SHP77 (cell line): ENCODE measurements around the gene MREG.
A peak's percentile ranks its signal among the peaks of the same experiment; 100 is the strongest.

Experiments used
- DNase-seq, 2 experiments: peaks; one replicate each; lab custom pipeline; 2025; lab: John Stamatoyannopoulos, UW

MREG gene, protein sequence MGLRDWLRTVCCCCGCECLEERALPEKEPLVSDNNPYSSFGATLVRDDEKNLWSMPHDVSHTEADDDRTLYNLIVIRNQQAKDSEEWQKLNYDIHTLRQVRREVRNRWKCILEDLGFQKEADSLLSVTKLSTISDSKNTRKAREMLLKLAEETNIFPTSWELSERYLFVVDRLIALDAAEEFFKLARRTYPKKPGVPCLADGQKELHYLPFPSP

DNA sequence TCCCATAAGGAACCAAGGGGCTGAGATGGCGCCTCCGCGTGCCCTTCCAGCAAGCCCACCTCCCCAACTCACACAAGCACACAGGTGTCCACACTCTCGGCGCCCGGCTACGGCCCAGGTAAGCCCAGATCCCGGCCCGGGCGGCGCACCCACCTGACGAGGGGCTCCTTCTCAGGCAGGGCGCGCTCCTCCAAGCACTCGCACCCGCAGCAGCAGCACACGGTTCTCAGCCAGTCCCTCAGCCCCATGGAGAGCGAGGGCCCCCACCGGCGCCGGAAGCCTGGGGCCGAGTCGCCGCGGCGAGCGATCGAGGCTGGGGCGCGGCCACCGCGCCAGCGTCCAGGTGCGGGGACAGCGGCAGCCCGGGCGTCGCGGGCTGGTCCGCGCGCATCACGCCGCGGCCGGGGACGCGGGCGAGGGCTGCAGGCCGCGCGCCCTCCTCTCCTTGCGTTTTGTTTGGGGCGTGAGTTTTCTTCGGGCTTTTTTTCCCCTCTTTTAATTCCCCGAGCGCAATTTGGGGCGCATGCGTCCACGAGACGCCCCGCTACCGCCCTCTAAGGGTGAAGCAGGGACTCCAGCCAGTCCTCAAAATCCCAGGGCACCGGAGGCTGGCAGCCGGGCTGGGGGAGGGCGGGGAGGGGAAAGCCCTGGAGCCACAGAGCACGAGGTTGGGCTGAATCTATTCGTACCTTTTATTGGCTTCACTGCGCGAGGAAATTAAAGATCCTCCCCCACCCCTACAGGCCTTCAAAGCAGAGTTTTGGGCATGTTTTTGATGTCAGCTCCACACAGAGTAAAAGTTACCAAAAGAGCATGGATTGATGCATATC is at the start of gene MREG:
Gene MREG (minus strand): TSS at position 472 of the 830 bp plus-strand sequence. CDS start 224 bp downstream, at position 248.
- peak; percentile 78 to 80 for DNase-seq

DNA sequence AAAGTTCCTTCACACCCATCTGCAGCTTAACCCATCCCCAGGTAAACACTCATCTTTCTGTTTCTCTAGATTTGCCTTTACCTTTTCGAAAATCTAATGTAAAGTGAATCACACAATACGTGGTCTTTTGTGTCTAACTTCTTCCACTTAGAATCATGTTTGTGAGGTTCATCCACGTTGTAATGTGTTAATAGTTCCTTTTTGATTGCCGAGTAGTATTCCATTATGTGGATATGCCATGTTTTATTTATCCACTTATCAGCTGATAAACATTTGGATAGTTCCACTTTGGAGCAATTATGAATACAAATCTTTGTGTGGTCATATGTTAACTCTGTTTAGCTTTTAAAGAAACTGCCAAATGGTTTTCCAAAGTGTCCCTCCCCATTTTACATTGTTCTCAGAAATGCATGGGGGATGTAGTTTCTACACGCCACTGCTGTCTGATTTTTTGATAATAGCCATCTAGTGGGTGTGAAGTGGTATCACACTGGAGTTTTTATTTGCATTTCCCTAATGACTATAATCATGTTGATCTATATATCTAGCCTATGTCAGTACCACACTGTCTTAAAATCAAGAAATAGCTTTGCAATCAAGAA is 46.0 kb upstream of the MREG start:
- no peak for DNase-seq

DNA sequence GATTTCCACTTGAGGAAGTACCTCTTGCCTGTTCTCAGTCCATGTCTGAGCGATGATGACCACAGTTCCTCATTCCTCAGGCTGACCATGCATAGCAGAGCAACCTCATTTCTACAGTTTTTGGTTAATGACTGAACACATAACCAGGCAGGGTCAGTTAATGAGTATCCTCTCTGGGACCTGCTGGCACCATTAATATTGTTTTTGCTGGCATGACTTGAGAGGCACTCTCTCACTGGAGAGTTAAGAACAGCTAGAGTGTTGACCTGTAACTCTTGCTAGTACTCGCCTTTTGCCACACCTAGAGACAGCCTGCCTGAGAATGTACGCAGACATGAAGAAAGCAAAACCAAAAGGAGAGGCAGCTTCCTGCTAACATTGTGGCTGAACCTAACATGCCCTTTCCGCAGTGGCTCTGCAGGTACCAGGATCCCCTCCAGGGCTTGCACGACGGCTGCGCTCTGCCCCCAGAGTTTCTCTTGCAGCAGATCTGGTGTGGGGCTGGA is 44.4 kb upstream of the MREG start:
- DNase-seq, result no peak

- no peak for DNase-seq
These were observed 43.4 kb upstream of the MREG start for GRCh38 chr2:216056739-216057138.

DNA sequence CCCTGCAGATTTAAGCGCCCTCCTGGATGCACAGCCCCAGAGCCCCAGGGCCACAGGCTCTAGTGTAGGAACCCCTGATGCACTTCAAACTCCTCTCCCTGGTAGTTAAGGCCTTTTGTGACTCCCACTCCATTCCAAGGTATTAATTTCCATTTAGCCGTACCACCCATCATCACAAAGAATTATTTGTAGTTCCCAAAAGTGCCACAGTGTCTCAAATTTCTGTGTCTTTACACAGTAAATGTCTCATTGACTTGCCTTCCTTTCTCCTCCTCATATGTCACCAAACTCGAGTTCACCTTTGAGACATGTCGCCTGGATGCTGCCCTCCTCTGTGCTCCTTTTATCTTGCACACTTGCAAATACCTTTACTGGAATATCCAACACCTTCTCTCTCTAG is 42.3 kb upstream of the MREG start:
- DNase-seq, result no peak

DNA sequence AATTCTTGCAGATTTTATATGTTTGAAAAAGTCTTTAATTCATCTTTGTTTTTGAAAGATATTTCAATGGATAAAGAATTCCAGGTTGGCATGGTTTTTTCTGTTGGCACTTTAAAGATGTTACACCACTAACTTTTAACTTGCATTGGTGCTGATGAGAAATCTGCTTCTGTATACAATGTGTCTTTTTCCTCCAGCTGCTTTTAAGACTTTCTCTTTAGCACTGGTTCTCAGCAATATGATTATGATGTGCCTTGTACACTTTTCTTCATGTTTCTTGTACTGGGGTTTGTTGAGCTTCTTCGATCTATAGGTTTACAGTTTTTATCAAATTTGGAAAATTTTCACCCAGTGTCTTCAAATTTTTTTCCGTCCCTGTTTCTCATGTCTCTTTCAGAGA is 39.1 kb upstream of the MREG start:
- DNase-seq, result no peak

DNA sequence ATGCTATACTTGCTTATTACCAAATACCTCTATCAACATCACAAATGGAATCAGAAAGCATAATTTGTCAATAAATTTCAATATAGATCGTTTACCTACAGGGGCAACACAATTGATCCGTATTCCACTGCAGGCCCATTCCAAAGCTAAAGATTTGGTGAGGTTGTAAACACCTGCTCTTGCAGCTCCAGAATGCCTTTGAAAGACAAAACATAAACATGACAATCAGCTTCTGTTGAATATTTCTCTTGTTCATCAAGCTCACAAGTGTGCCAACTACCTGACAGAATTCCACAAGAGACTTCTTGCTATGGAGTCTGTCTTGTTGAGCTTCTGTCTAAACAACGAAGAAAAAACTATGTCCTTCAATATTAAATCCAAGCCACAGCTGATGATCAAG is 38.0 kb upstream of the MREG start:
- no peak for DNase-seq

DNA sequence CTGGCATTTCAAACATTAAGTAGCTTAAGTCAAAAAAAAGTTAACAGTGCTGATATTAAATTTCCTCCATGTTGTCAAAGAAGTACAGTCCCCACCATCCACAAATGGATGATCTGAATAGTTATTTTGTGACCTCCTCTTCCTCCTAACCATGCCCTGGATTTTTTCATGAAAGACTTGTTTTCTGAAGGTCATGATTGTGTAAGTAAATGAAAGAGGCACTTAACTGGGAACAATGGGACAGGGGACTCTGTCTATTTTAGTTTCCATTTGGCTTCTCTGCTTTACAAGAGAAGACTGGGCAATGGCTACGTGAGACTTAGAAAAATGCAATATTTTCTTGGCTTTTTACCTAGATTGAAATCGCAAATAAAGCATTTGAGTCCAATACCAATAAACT is 36.1 kb upstream of the MREG start:
- DNase-seq, result no peak

- DNase-seq, result no peak
These were observed 34.0 kb upstream of the MREG start for GRCh38 chr2:216047397-216047796.

DNA sequence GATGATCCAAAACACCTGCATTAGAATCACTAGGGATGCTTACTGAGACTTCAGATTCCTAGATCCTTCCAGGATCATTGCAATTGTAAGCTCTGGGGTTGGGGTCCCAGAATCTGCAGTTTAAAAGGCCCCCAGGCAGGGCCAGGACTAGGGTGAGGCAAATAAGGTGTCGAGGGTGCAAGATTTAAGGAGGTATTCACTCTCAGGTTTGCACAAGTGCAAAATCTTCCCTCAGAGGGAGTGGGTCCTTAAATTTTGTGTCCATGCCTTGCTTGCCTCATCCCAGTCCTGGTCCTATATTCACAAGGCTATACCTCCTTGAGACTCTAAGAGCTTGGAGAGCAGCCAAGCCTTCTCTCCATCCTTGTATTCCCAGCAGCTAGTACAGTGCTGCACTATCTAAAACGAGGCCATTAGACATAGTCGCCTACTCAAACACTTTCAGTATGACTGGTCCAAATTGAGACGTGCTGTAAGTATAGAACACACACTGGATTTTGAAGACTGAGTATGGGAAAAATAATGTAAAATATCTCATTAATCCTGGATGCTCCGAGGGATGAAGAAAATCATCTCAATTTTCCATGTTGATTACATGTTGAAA is 31.6 kb upstream of the MREG start:
- DNase-seq, result no peak

DNA sequence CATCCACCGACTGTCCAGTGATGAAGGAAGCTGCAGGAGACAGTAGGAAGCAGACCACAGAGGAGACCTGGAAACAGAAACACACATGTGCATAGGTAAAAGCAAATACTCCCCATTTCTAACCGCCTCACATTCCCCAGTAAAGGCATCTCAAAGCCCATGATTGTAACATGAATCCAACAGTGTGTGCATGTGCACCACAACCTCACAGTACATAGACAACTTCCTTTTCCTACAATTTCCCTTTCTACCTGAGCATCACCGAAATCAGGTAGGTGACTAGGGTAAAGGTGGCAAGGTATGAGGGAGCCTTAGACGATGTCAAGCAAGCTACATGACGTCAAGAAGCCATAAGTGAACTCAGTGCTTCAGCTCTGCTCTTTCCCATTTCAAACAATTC is 30.6 kb upstream of the MREG start:
- no peak for DNase-seq

DNA sequence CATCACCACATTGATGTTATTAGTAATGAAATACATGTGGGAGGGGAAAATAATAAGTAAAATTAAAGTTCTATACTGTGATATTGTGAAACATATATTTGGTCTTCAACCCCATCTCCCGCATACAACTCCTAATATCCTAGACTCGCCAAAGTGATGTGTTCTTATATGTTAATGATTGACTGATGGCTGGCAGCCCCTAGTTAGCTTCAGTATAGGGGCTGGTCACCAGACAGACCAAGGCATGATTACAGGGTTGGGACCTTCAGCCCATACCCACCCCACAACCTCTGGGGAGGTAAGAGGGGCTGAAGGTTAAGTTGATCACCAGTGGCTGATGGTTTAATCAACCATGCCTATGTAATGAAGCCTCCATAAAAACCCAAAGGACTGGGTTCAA is 28.1 kb upstream of the MREG start:
- no peak for DNase-seq

DNA sequence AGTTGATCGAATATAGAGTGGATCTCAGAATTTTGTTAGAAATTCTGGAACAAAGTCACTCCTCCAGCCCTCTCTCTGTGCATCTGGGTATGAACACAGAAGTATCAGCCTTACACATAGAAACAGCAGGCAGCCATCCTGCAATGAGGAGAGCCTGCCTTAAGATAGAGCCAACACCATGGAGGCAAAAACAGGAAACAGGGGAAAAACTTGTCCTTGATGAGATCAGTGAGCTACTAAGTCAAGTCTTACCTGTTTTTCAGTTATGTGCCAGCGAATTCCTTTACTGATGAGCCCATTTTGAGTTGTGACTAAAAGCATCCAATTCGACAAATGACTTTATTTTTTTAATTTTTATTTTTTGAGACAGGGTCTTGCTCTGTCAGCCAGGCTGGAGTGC is 26.6 kb upstream of the MREG start:
- no peak for DNase-seq

DNA sequence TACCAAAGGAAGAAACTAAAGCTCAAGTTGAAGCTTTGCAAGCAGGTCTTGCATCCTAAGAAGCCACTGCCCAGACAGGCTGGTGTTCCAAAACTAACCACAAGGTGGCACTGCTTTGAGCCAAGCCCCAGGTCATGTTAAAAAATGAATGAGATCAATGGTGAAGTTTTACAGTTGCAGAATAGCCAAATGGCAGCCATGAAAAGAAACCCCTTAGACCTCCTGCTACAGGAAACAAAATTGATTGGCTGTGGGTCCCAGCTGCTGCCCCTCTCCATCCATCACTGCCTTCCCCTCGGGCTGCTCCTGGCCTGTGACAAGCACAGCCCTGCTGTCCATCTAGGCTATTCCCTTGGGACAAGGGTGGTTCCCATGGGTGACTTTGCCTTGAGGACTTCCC is 20.7 kb upstream of the MREG start:
- peak; percentile 11 to 36 for DNase-seq

DNA sequence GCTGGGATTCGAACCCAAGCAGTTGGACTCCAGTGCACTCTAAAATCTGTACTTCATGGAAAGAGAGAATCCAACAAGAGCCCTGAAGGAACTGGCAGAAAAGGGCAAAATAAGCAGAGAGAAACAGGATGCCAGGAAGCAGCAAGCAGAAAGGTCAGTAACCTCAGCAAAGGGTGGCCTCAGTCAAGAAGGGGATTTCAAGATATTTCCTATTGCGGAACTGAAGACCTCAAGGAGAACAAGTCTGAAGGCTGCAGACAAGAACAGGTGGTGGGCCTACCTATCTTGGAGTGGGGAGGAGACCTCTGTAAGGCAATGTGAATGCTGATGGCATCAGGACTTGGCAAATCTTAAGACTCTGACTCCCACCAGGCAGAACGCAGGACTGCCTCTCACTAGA is 20.1 kb upstream of the MREG start:
- no peak for DNase-seq

GRCh38 chr2:216031960-216032689 is 18.8 kb upstream of the MREG start:
- no peak for DNase-seq

DNA sequence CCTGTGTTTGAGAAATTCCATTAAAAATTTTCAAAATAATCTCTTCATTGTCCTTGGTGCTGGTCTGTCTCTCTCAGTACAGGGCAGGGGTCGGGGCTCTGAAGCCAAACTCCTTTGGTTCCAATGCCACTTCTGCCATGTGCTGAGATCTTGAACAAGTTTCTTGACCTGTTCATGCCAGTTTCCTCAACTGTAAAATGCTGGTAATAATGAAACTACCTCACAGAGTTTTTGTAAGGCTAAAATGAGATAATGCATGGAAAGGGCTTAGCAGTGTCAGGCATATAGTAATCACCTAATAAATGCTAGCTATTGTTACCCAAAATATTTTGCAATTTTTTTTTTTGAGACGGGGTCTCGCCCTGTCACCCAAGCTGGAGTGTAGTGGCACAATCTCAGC is 16.9 kb upstream of the MREG start:
- no peak for DNase-seq

GRCh38 chr2:216029416-216030129 is 16.2 kb upstream of the MREG start:
- no peak for DNase-seq

DNA sequence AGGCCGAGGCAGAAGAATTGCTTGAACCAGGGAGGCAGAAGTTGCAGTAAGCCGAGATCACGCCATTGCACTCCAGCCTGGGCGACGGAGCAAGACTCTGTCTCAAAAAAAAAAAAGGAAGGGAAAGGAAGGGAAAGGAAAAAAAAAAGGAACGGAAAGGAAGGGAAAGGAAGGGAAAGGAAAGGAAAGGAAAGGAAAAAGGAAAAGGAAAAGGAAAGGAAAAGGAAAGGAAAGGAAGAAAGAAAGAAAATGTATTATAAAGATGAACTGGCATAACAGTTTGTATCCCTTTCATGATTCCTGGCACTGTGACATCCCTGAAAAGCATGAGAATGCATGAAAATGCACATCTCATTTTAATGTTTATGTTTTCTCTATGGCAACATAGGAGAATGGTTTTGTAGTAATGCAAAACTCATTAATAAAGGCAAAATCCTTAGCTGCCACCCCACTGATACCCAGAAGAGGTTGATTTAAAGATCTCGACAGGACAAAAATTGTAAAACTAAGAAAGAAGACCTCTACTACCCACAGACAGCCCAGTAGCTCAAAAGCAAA is 11.5 kb upstream of the MREG start:
- DNase-seq, result no peak

- DNase-seq, result peak; percentile 17 to 56
These were observed 9.8 kb upstream of the MREG start for GRCh38 chr2:216023055-216023648.
